ENCODE measurements around the gene FLYWCH2. TPM values are rescaled to one million over a fixed set of nuclear protein-coding genes. Genes with fewer than 3 reads are reported as not detected.

Gene FLYWCH2
- total and polyA plus RNA-seq, 9 of the 15 experiments (the other 6 are each of a cell fraction or from before 2014, with no cell fraction given), result 0.70 to 55.5 (median 7.6) TPM

- TF ChIP-seq ZNF589 (CRISPR knock-in tag; IDR thresholded peaks at IDR 0.05; ENCODE audit: low read depth), result no peak
- peak; percentile 99 for TF ChIP-seq POLR2A (conservative IDR thresholded peaks at IDR 0.05)
- peak; percentile 83 for TF ChIP-seq NFYB (IDR thresholded peaks at IDR 0.05; ENCODE audit: extremely low read depth, insufficient read length)
- TF ChIP-seq U2AF1 (optimal IDR thresholded peaks at IDR 0.05; ENCODE audit: low read depth, low read length), result peak; percentile 89
- peak; percentile 59 for TF ChIP-seq ZBTB40 (IDR thresholded peaks at IDR 0.05)
- TF ChIP-seq ZBTB40 (CRISPR knock-in tag; IDR thresholded peaks at IDR 0.05), result no peak
- TF ChIP-seq HNRNPLL (IDR thresholded peaks at IDR 0.05; ENCODE audit: low read depth, low read length, poor library complexity, severe bottlenecking), result peak; percentile 52
- TF ChIP-seq ZNF655 (CRISPR knock-in tag; IDR thresholded peaks at IDR 0.05), result no peak
- no peak for TF ChIP-seq ZNF75A (CRISPR knock-in tag; IDR thresholded peaks at IDR 0.05)
- TF ChIP-seq ZNF23 (CRISPR knock-in tag; IDR thresholded peaks at IDR 0.05), result no peak
- peak; percentile 89 for TF ChIP-seq MYC (IDR thresholded peaks at IDR 0.05; ENCODE audit: low read depth, low read length)
- TF ChIP-seq MYC (CRISPR knock-in tag; IDR thresholded peaks at IDR 0.05; ENCODE audit: borderline replicate concordance, low read depth), result no peak; the same call in 1 of the 2 replicates
- peak; percentile 74 for TF ChIP-seq SMAD1 (IDR thresholded peaks at IDR 0.05; ENCODE audit: low read depth, low read length, partially characterized antibody)
- TF ChIP-seq BCOR (IDR thresholded peaks at IDR 0.05), result no peak
- no peak for TF ChIP-seq MEF2D (tag; conservative IDR thresholded peaks at IDR 0.05; ENCODE audit: low read depth)
- peak; percentile 90 for TF ChIP-seq FIP1L1 (IDR thresholded peaks at IDR 0.05; ENCODE audit: low read depth, low read length, poor library complexity, severe bottlenecking)
- TF ChIP-seq XRCC3 (IDR thresholded peaks at IDR 0.05), result no peak
- TF ChIP-seq NFE2 (IDR thresholded peaks at IDR 0.05; ENCODE audit: low read depth), result no peak
- no peak for TF ChIP-seq HMG20B (CRISPR knock-in tag; IDR thresholded peaks at IDR 0.05)
- peak; percentile 64; the same call in 1 of the 2 replicates for TF ChIP-seq ZBED1 (IDR thresholded peaks at IDR 0.05)
These were observed 22.4 kb downstream of the FLYWCH2 start (continued) for GRCh38 chr16:2905241-2905987.
